ENCODE results near the gene PAM. TPM values are rescaled to one million over a fixed set of nuclear protein-coding genes. Genes with fewer than 3 reads are reported as not detected.

Gene PAM
- total RNA-seq, 2 experiments from 2014 or later = 15.1 to 16.1 TPM

DNA sequence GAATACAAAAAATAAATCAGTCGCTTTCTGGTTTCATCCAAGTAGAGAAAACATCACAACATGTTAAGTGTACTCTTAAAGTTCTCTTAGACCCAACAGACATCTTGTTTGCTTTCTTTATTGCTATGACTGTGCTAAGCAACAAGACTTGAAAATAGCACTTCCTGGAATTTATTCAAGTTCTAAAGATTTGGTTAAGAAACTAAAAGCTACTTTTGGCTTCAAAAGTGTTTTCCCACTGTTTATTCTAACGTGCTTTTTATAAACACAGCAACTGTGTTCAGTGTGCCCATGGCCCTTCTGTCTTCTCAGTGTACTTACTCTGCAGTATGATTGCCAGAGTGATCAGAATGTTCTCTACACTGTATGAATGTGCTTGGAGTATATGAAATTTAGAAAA lies 255.1 kb downstream of the PAM start:
- Mint-ChIP-seq H3K4me3 (no peak overlapping the region), H3K27ac (no peak overlapping the region), H3K4me1 (ENCODE audit: low read depth) (no peaks in the 10 kb centered on the region), H3K9me3 (no peaks in the 10 kb centered on the region), H3K36me3 (ENCODE audit: low read depth) (peaks cover 40% of the 10 kb centered on the region), H3K27me3 (no peaks in the 10 kb centered on the region)
- Histone ChIP-seq H3K4me1 (ENCODE audit: insufficient read depth, low read length) (no peaks in the 10 kb centered on the region), H3K27ac (ENCODE audit: low read depth in 1 of 2, low read length in 2 of 2) (no peak overlapping the region), H3K27me3 (ENCODE audit: control insufficient read depth in 1 of 2, insufficient read depth in 2 of 2, low read length in 2 of 2) (no peaks in the 10 kb centered on the region), H3K36me3 (ENCODE audit: insufficient read depth, low read length) (peaks cover 10% of the 10 kb centered on the region), H3K4me3 (ENCODE audit: low read length) (no peak overlapping the region), H3K9me3 (ENCODE audit: control insufficient read depth in 1 of 2, insufficient read depth in 1 of 2, low read length in 2 of 2) (no peaks in the 10 kb centered on the region)
- CTCF ChIA-PET = no interaction called here
- ATAC-seq (ENCODE audit: poor library complexity) = no peak
- no peak for TF ChIP-seq CTCF (IDR thresholded peaks at IDR 0.05)
- intact Hi-C loops (cut with DNase I, micrococcal nuclease) = no loop called here
- POLR2A ChIA-PET = no interaction called here
- no peak for DNase-seq

GRCh38 chr5:103013933-103014552 lies 258.9 kb downstream of the PAM start:
- Mint-ChIP-seq H3K36me3 (ENCODE audit: low read depth) (peaks cover 26% of the 10 kb centered on the region), H3K4me3 (no peak overlapping the region), H3K27me3 (no peaks in the 10 kb centered on the region), H3K4me1 (ENCODE audit: low read depth) (no peaks in the 10 kb centered on the region), H3K27ac (no peak overlapping the region), H3K9me3 (no peaks in the 10 kb centered on the region)
- no peak for DNase-seq
- no peaks in the 10 kb centered on the region for H3K9me3 ChIP-seq (ENCODE audit: control insufficient read depth in 1 of 2, insufficient read depth in 1 of 2, low read length in 2 of 2)
- H3K27me3 ChIP-seq (ENCODE audit: control insufficient read depth in 1 of 2, insufficient read depth in 2 of 2, low read length in 2 of 2) = no peaks in the 10 kb centered on the region
- no peak overlapping the region for H3K27ac ChIP-seq (ENCODE audit: low read depth in 1 of 2, low read length in 2 of 2)
- ATAC-seq (ENCODE audit: poor library complexity) = no peak
- no peaks in the 10 kb centered on the region for H3K4me1 ChIP-seq (ENCODE audit: insufficient read depth, low read length)
- POLR2A ChIA-PET = no interaction called here
- peaks cover 4% of the 10 kb centered on the region for H3K36me3 ChIP-seq (ENCODE audit: insufficient read depth, low read length)
- CTCF ChIA-PET = no interaction called here
- intact Hi-C loops (cut with DNase I, micrococcal nuclease) = no loop called here
- TF ChIP-seq CTCF (IDR thresholded peaks at IDR 0.05) = no peak
- no peak overlapping the region for H3K4me3 ChIP-seq (ENCODE audit: low read length)

GRCh38 chr5:103014983-103015382 lies 259.9 kb downstream of the PAM start:
- Mint-ChIP-seq H3K4me1 (ENCODE audit: low read depth) (no peaks in the 10 kb centered on the region), H3K9me3 (no peaks in the 10 kb centered on the region), H3K36me3 (ENCODE audit: low read depth) (peaks cover 22% of the 10 kb centered on the region), H3K4me3 (no peak overlapping the region), H3K27me3 (no peaks in the 10 kb centered on the region), H3K27ac (no peak overlapping the region)
- no peak for DNase-seq
- intact Hi-C loops (cut with DNase I, micrococcal nuclease) = no loop called here
- Histone ChIP-seq H3K4me1 (ENCODE audit: insufficient read depth, low read length) (no peaks in the 10 kb centered on the region), H3K36me3 (ENCODE audit: insufficient read depth, low read length) (peaks cover 4% of the 10 kb centered on the region), H3K27me3 (ENCODE audit: control insufficient read depth in 1 of 2, insufficient read depth in 2 of 2, low read length in 2 of 2) (no peaks in the 10 kb centered on the region), H3K9me3 (ENCODE audit: control insufficient read depth in 1 of 2, insufficient read depth in 1 of 2, low read length in 2 of 2) (no peaks in the 10 kb centered on the region), H3K27ac (ENCODE audit: low read depth in 1 of 2, low read length in 2 of 2) (no peak overlapping the region), H3K4me3 (ENCODE audit: low read length) (no peak overlapping the region)
- ATAC-seq (ENCODE audit: poor library complexity) = no peak
- POLR2A ChIA-PET = no interaction called here
- TF ChIP-seq CTCF (IDR thresholded peaks at IDR 0.05) = no peak
- CTCF ChIA-PET = no interaction called here

Data from CD4-positive, alpha-beta T cell (primary cell).